Neural crest cell (in vitro differentiated cells): Measurements from ENCODE around the gene PRMT2. TPM values are rescaled to one million over a fixed set of nuclear protein-coding genes. Genes with fewer than 3 reads are reported as not detected.
A peak's percentile ranks its signal among the peaks of the same experiment; 100 is the strongest.
"Not testable (repeated sequence)": the region's sequence is repeated elsewhere in the genome, so short reads cannot be mapped to it uniquely, and the experiment has no call there.

ENCODE experiments used
- DNase-seq: peaks from one replicate; pipeline ENCODE4 v3.0.0; 2021; ENCODE audit warnings: low read depth, mixed read lengths, low spot score
- H3K27ac Mint-ChIP-seq: one replicate; pipeline ENCODE4 v1.8.0; 2021; ENCODE audit warnings: mild to moderate bottlenecking, mixed read lengths; ENCODE audit not compliant: unreplicated experiment
- H3K27me3 Mint-ChIP-seq: 2 replicates; pipeline ENCODE4 v1.8.0; 2021; ENCODE audit warnings: low read depth, mild to moderate bottlenecking, mixed read lengths
- H3K36me3 Mint-ChIP-seq: 2 replicates; pipeline ENCODE4 v1.8.0; 2021; ENCODE audit warnings: low read depth, mild to moderate bottlenecking, mixed read lengths
- H3K4me1 Mint-ChIP-seq: 2 replicates; pipeline ENCODE4 v1.8.0; 2021; ENCODE audit warnings: mixed read lengths
- H3K4me3 Mint-ChIP-seq: one replicate; pipeline ENCODE4 v1.8.0; 2021; ENCODE audit warnings: mild to moderate bottlenecking, mixed read lengths
- H3K9me3 Mint-ChIP-seq: 2 replicates; pipeline ENCODE4 v1.8.0; 2021; ENCODE audit warnings: mixed read lengths
- total RNA-seq: library from RNA; stranded (reverse); gene quantifications from 2 replicates; pipeline ENCODE4 v1.2.1, GENCODE V29; 2021
- TF ChIP-seq, protein P1 (sequence below): fragments of 200-600 bp; sonication (generic); conservative IDR thresholded peaks from 2 replicates; pipeline ENCODE4 v1.5.0; 2021; ENCODE audit warnings: antibody characterized with exemption, mild to moderate bottlenecking

Gene PRMT2
- total RNA-seq, 1 donor from 2014 or later, result 109 TPM

DNA sequence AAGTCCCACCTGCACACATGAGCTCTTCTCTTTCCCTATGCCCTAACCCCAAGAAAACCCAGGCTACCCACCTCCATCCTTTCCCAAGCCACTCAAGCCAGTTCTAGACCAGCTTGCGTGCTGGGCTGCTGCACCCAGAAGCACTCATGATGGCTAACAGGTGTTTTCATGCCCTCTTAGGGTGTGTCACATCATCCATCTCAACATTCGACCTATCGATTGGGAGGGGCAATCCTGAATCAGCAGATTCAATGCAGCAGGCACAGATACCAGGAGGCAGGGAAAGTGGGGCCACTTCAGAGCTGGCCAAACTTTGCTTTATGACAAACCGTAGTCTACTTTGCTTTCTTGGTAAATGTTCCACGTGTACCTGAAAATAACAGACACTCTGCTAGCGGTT is 6.6 kb upstream of the PRMT2 start:
- no peaks in the 10 kb centered on the region for H3K36me3 Mint-ChIP-seq

DNA sequence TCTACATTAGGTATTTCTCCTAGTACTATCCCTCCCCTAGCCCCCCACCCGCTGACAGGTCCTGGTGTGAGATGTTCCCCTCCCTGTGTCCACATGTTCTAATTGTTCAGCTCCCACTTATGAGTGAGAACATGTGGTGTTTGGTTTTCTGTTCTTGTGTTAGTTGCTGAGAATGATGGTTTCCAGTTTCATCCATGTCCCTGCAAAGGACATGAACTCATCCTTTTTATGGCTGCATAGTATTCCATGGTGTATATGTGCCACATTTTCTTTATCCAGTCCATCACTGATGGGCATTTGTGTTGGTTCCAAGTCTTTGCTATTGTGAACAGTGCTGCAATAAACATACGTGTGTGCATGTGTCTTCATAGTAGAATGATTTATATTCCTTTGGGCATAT is 4.6 kb upstream of the PRMT2 start:
- H3K36me3 Mint-ChIP-seq, DNase-seq, H3K4me3 Mint-ChIP-seq, H3K27ac Mint-ChIP-seq, H3K27me3 Mint-ChIP-seq: not testable (repeated sequence)
- H3K4me1 Mint-ChIP-seq, result peaks cover 18% of the 10 kb centered on the region
- H3K9me3 Mint-ChIP-seq, result peaks cover 11% of the 10 kb centered on the region

More for the DNA sequence above, 6.6 kb upstream of the PRMT2 start:
- Mint-ChIP-seq H3K4me1 (peaks cover 12% of the 10 kb centered on the region), H3K27ac (no peak overlapping the region), H3K27me3 (no peaks in the 10 kb centered on the region), H3K9me3 (peaks cover 14% of the 10 kb centered on the region), H3K4me3 (no peak overlapping the region)
- TF ChIP-seq, protein P1, sequence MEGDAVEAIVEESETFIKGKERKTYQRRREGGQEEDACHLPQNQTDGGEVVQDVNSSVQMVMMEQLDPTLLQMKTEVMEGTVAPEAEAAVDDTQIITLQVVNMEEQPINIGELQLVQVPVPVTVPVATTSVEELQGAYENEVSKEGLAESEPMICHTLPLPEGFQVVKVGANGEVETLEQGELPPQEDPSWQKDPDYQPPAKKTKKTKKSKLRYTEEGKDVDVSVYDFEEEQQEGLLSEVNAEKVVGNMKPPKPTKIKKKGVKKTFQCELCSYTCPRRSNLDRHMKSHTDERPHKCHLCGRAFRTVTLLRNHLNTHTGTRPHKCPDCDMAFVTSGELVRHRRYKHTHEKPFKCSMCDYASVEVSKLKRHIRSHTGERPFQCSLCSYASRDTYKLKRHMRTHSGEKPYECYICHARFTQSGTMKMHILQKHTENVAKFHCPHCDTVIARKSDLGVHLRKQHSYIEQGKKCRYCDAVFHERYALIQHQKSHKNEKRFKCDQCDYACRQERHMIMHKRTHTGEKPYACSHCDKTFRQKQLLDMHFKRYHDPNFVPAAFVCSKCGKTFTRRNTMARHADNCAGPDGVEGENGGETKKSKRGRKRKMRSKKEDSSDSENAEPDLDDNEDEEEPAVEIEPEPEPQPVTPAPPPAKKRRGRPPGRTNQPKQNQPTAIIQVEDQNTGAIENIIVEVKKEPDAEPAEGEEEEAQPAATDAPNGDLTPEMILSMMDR, result no peak
- DNase-seq, result no peak

DNA sequence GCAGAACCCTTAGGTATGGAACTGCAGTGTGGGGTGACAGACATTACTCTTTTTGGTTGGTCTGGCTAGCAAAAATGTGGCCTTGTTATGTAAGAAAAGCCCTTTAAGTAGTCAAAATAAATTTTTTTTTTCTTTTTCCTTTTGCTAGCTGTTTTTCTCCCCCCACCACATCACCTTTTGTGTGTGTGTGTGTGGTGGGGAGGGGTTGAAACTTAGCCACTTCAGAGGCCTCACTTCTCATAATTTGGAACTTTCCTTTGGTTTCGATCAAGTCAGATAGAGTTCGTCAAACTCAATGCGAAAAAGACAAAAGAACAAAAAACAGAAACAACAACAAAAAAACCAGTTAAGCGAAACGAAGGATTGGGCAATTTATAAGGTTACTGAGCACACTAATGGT is 1.9 kb upstream of the PRMT2 start:
- TF ChIP-seq, protein P1, result no peak
- Mint-ChIP-seq H3K27me3 (no peaks in the 10 kb centered on the region), H3K4me1 (peaks cover 33% of the 10 kb centered on the region), H3K4me3 (peak overlapping the region; percentile 96), H3K36me3 (peaks cover 2% of the 10 kb centered on the region), H3K27ac (peak overlapping the region; percentile 80), H3K9me3 (peaks cover 4% of the 10 kb centered on the region)
- DNase-seq, result no peak

DNA sequence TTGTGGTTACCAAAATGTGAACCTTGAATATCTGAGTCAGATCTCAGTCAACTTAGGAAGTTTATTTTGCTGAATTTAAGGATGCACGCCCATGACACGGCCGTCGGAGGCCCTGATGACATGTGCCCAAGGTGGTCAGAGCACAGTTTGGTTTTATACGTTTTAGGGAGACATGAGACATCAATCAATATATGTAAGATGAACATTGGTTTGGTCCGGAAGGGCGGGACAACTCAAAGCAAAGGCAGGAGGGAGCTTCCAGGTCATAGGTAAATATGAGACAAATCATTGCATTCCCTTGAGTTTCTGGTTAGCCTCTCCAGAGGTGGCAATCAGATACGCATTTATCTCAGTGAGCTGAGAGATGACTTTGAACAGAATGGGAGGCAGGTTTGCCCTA is 1.0 kb upstream of the PRMT2 start:
- peak overlapping the region; percentile 96 for H3K4me3 Mint-ChIP-seq
- peaks cover 4% of the 10 kb centered on the region for H3K9me3 Mint-ChIP-seq
- TF ChIP-seq, protein P1, result no peak
- no peak for DNase-seq
- peaks cover 40% of the 10 kb centered on the region for H3K4me1 Mint-ChIP-seq
- H3K36me3 Mint-ChIP-seq, result peaks cover 2% of the 10 kb centered on the region
- no peaks in the 10 kb centered on the region for H3K27me3 Mint-ChIP-seq
- H3K27ac Mint-ChIP-seq, result peak overlapping the region; percentile 97

DNA sequence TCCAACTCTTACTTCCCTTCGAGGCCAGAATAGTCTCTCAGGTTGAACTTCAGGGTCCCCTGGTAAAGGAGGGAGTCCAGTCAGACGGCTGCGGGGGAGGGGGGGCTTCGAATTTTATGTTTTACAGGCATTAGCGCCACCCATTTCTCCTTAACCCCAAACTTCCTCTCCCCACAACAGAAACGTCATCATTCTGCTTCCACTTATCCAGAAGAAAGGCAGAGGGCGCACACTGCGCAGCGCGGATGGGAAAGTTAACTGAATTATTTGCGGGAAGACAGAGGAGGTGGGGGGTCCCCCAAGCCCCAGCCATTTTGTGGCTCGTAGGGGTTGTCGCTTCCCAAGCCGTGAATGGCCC is 529 bp upstream of the PRMT2 start:
- no peaks in the 10 kb centered on the region for H3K27me3 Mint-ChIP-seq
- H3K36me3 Mint-ChIP-seq, result peaks cover 5% of the 10 kb centered on the region
- no peak for DNase-seq
- H3K27ac Mint-ChIP-seq, result peak overlapping the region; percentile 97
- peaks cover 4% of the 10 kb centered on the region for H3K9me3 Mint-ChIP-seq
- peak overlapping the region; percentile 96 for H3K4me3 Mint-ChIP-seq
- TF ChIP-seq, protein P1, result no peak
- peaks cover 45% of the 10 kb centered on the region for H3K4me1 Mint-ChIP-seq

DNA sequence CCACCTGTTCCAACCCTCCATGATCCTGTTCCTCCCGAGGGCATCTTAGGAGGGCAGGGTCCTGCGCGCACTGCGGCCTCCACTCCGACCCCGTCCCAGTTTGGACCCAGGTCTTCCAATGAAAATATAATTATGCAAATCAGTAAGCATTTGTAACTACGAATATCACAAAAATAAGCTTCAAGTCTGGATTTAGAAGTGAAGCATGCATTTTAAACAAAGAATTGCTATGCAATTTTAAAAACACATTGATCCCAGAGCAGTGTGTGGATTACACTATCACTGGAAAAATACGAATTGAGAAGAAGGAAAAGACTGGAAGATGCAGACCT is 673 bp downstream of the PRMT2 start:
- H3K9me3 Mint-ChIP-seq, result peaks cover 4% of the 10 kb centered on the region
- TF ChIP-seq, protein P1, result no peak

More for the DNA sequence above, 673 bp downstream of the PRMT2 start:
- peaks cover 50% of the 10 kb centered on the region for H3K4me1 Mint-ChIP-seq
- H3K27ac Mint-ChIP-seq, result peak overlapping the region; percentile 97
- peaks cover 9% of the 10 kb centered on the region for H3K36me3 Mint-ChIP-seq
- peak overlapping the region; percentile 96 for H3K4me3 Mint-ChIP-seq
- no peak for DNase-seq
- no peaks in the 10 kb centered on the region for H3K27me3 Mint-ChIP-seq
